CD4-positive, CD25-positive, alpha-beta regulatory T cell (primary cell): ENCODE data around the gene SHTN1. TPM values are rescaled to one million over a fixed set of nuclear protein-coding genes. Genes with fewer than 3 reads are reported as not detected.
A peak's percentile ranks its signal among the peaks of the same experiment; 100 is the strongest.

ENCODE experiments used
- ATAC-seq, 2 donors: fragments of 150-1000 bp; cut with Tn5 transposase; one replicate each; pipeline ENCODE4 v1.10.0; 2021; ENCODE audit warnings: low read depth in 2 of 2, moderate number of reproducible peaks in 2 of 2, moderate library complexity in 1 of 2
- DNase-seq, 3 donors: peaks; one replicate each; pipeline versions ENCODE4 v3.0.0 to v3.0.0-alpha.2; 2012 to 2022; ENCODE audit warnings: mixed read lengths in 1 of 3
- H3K27ac ChIP-seq: one replicate; pipeline ENCODE4 v1.7.0; 2013; ENCODE audit warnings: mild to moderate bottlenecking, low read length; ENCODE audit not compliant: insufficient read depth, poor library complexity, severe bottlenecking
- H3K27me3 ChIP-seq: one replicate; pipeline ENCODE4 v1.7.0; 2013; ENCODE audit warnings: low read length; ENCODE audit not compliant: control insufficient read depth, insufficient read depth
- H3K36me3 ChIP-seq: one replicate; pipeline ENCODE4 v1.7.0; 2013; ENCODE audit warnings: mild to moderate bottlenecking, low read length, moderate library complexity; ENCODE audit not compliant: control insufficient read depth, insufficient read depth
- H3K4me1 ChIP-seq: 2 replicates; pipeline ENCODE4 v1.7.0; 2013; ENCODE audit warnings: mild to moderate bottlenecking, low read length; ENCODE audit not compliant: insufficient read depth, control insufficient read depth, poor library complexity, severe bottlenecking
- H3K4me3 ChIP-seq: one replicate; pipeline ENCODE4 v1.7.0; 2013; ENCODE audit warnings: low read depth, mild to moderate bottlenecking, low read length, moderate library complexity
- H3K9me3 ChIP-seq, 2 experiments: 1 replicate in 1 of 2; 2 replicates in 1 of 2; pipeline ENCODE4 v1.7.0; 2013; ENCODE audit warnings: low read length in 2 of 2, mild to moderate bottlenecking in 1 of 2, moderate library complexity in 1 of 2; ENCODE audit not compliant: control insufficient read depth in 2 of 2
- H3K27ac Mint-ChIP-seq, 3 donors: one replicate each; pipeline ENCODE4 v1.8.0; 2020 to 2022; ENCODE audit warnings: mild to moderate bottlenecking in 3 of 3, mixed read lengths in 3 of 3, moderate library complexity in 2 of 3
- H3K27me3 Mint-ChIP-seq: one replicate; pipeline ENCODE4 v1.8.0; 2022; ENCODE audit warnings: mild to moderate bottlenecking, mixed read lengths
- H3K36me3 Mint-ChIP-seq: one replicate; pipeline ENCODE4 v1.8.0; 2020; ENCODE audit warnings: mixed read lengths
- H3K4me1 Mint-ChIP-seq, 4 donors: one replicate each; pipeline ENCODE4 v1.8.0; 2020 to 2022; ENCODE audit warnings: mixed read lengths in 4 of 4, mild to moderate bottlenecking in 1 of 4
- H3K4me3 Mint-ChIP-seq, 4 donors: one replicate each; pipeline ENCODE4 v1.8.0; 2020 to 2022; ENCODE audit warnings: mild to moderate bottlenecking in 4 of 4, mixed read lengths in 4 of 4, moderate library complexity in 3 of 4
- H3K9me3 Mint-ChIP-seq, 7 donors: one replicate each; pipeline ENCODE4 v1.8.0; 2020 to 2022; ENCODE audit warnings: mixed read lengths in 7 of 7, mild to moderate bottlenecking in 3 of 7, moderate library complexity in 2 of 7
- polyA plus RNA-seq, 4 donors: library from polyadenylated mRNA; unstranded; fragments of 300-500 nt; fragmentation: Illumina TruSeq; gene quantifications; one replicate each; pipeline ENCODE4 v1.2.3, GENCODE V29; 2021
- total RNA-seq: library from RNA; stranded (reverse); gene quantifications from one replicate; pipeline ENCODE4 v1.2.3, GENCODE V29; 2022

Gene SHTN1
- total and polyA plus RNA-seq, 5 donors from 2014 or later, result 0.25 to 2.4 (median 0.65) TPM

DNA sequence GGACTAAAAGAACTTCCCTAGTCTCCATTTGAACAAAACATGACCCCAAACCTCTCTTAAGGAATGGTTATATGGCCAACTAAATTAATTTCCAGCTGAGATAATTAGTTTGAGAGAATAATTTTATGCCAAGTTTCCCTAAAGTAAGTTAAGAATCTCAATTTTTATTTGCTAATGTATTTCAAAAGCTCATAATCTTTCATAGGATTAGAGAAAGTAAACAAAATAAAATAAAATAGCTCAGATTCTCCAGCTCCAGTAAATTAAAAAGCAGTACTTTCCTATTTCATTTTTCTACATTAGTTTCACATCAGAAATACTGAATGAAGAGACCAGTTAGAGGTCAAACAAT, 111.3 kb downstream of the SHTN1 start:
- H3K4me3 ChIP-seq, result no peak overlapping the region
- H3K9me3 ChIP-seq, result no peaks in the 10 kb centered on the region
- H3K27ac Mint-ChIP-seq, result no peak overlapping the region
- H3K27ac ChIP-seq, result no peak overlapping the region
- H3K4me1 Mint-ChIP-seq, result peaks cover 0 to 4% (median 0%) of the 10 kb centered on the region in 4 donors
- H3K36me3 Mint-ChIP-seq, result no peaks in the 10 kb centered on the region
- H3K4me3 Mint-ChIP-seq, result no peak overlapping the region
- ATAC-seq (no peak), DNase-seq (no peak)
- no peaks in the 10 kb centered on the region for H3K4me1 ChIP-seq
- H3K36me3 ChIP-seq, result no peaks in the 10 kb centered on the region
- H3K27me3 Mint-ChIP-seq, result peaks cover 8% of the 10 kb centered on the region
- peaks cover 0 to 3% (median 0%) of the 10 kb centered on the region in 7 donors for H3K9me3 Mint-ChIP-seq
- peaks cover 2% of the 10 kb centered on the region for H3K27me3 ChIP-seq

DNA sequence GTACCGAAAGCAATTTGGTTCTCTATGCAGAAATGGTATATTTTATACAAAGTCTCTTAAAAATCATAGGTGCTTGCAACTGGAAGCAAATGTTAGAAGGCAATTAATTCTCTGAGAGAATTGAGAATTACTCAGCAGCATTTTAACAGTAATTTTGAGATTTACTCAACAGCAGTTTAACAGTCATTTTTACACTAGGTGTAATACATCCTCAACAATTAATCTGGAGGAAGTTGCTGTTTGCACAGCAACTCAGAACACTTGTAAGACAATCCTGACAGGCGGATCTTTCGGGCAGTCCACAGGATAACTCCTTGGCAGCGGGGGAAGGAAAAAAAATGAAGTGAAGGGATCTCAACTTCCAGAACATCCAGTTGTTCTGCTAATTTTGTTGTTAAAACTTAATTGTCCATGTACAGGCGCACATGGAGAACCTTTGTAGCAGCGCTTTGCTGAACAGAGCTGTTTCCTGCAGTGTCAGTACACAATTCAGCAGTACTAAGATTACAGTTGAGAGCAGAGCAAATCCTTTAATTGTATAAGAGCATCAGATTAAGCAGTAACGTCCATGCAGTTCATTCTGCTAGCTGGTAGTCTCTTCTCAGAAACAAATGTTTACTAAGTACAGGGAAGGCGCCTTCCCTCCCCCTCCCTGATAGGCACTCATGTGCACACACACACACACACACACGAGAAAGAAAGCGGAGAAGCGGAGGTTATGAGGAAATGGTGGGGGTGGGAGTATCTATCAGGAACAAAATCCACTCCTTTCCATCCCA, 111.9 kb downstream of the SHTN1 start:
- H3K4me3 ChIP-seq, result no peak overlapping the region
- H3K27me3 ChIP-seq, result peaks cover 2% of the 10 kb centered on the region
- H3K4me1 Mint-ChIP-seq, result peaks cover 0 to 4% (median 0%) of the 10 kb centered on the region in 4 donors
- no peak overlapping the region for H3K4me3 Mint-ChIP-seq
- DNase-seq (peak in 1 of 3 donors; percentile 5), ATAC-seq (no peak)
- no peak overlapping the region for H3K27ac Mint-ChIP-seq
- no peaks in the 10 kb centered on the region for H3K36me3 ChIP-seq
- no peak overlapping the region for H3K27ac ChIP-seq
- H3K4me1 ChIP-seq, result no peaks in the 10 kb centered on the region
- H3K9me3 Mint-ChIP-seq, result peaks cover 0 to 3% (median 0%) of the 10 kb centered on the region in 7 donors
- no peaks in the 10 kb centered on the region for H3K9me3 ChIP-seq
- H3K36me3 Mint-ChIP-seq, result no peaks in the 10 kb centered on the region
- peaks cover 8% of the 10 kb centered on the region for H3K27me3 Mint-ChIP-seq

- no peak overlapping the region for H3K27ac Mint-ChIP-seq
- no peaks in the 10 kb centered on the region for H3K36me3 Mint-ChIP-seq
- H3K36me3 ChIP-seq, result no peaks in the 10 kb centered on the region
- H3K27me3 Mint-ChIP-seq, result peaks cover 7% of the 10 kb centered on the region
- H3K4me1 Mint-ChIP-seq, result peaks cover 0 to 4% (median 0%) of the 10 kb centered on the region in 4 donors
- ATAC-seq, result no peak
- H3K4me3 ChIP-seq, result no peak overlapping the region
- DNase-seq, result no peak
- H3K4me1 ChIP-seq, result no peaks in the 10 kb centered on the region
- H3K27me3 ChIP-seq, result peaks cover 2% of the 10 kb centered on the region
- no peaks in the 10 kb centered on the region for H3K9me3 ChIP-seq
- peaks cover 0 to 3% (median 0%) of the 10 kb centered on the region in 7 donors for H3K9me3 Mint-ChIP-seq
- no peak overlapping the region for H3K4me3 Mint-ChIP-seq
- H3K27ac ChIP-seq, result no peak overlapping the region
Observed at GRCh38 chr10:116891208-116891607, 113.8 kb downstream of the SHTN1 start.

DNA sequence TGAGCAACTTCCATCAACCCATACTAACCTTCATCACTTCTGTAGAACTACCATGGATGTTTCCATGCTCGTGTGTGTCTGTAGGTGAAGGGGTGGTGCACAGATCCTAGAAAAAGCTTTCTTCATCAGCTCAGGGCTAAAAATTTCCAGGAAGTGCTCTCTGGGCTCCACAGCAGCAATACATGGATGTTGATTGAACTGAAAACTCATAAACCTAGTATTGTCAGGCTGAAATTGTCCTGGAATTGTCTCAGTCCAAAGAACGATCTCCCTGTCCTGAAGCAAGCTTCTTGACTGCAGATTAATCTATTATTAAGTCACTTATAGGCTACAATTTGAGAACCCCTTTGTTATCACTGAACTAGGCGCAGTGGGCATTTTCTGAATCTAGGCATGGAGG, 115.9 kb downstream of the SHTN1 start:
- Mint-ChIP-seq H3K4me1 (peaks cover 0 to 4% (median 0%) of the 10 kb centered on the region in 4 donors), H3K27ac (no peak overlapping the region), H3K27me3 (peaks cover 10% of the 10 kb centered on the region), H3K9me3 (peaks cover 0 to 2% (median 0%) of the 10 kb centered on the region in 7 donors), H3K4me3 (no peak overlapping the region), H3K36me3 (no peaks in the 10 kb centered on the region)
- H3K36me3 ChIP-seq, result no peaks in the 10 kb centered on the region
- H3K27me3 ChIP-seq, result peaks cover 2% of the 10 kb centered on the region
- DNase-seq (no peak), ATAC-seq (no peak)
- no peak overlapping the region for H3K27ac ChIP-seq
- no peaks in the 10 kb centered on the region for H3K9me3 ChIP-seq
- H3K4me3 ChIP-seq, result no peak overlapping the region
- no peaks in the 10 kb centered on the region for H3K4me1 ChIP-seq

DNA sequence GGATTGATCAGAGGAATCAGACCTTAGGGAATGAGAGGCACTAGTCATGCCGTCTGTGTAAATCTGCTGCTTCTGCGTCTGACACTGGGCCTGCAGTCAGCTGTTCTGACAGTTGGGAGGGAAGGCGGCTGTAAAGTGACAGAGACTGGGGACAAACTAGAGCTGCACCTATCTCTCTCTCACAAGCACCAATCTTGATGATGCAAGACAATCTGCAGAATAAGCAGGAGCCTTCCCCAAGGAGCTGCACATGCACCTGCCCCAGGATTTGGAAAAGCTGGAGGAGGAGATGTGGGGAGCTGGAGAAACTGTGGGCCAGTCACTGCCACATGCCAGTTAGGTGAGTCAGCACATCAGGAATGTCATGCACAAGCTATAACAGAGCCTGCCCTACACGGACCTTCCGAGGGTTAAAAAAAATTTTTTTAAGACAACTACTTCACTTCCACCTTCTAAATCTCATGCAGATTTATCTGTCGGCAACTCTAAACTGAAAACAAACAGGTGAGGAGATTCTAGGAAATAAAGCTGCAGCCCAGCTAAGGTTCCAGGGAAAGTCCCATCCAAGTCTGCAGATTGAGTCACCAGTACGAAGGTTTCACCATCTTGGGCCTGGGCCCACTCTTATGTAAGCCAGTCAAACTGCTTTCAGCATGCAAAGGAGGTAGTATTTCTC, 116.5 kb downstream of the SHTN1 start:
- H3K4me1 ChIP-seq, result no peaks in the 10 kb centered on the region
- peaks cover 10% of the 10 kb centered on the region for H3K27me3 Mint-ChIP-seq
- H3K36me3 Mint-ChIP-seq, result no peaks in the 10 kb centered on the region
- H3K36me3 ChIP-seq, result no peaks in the 10 kb centered on the region
- no peak overlapping the region for H3K4me3 ChIP-seq
- DNase-seq, result no peak
- H3K27me3 ChIP-seq, result peaks cover 2% of the 10 kb centered on the region
- no peak overlapping the region for H3K27ac Mint-ChIP-seq
- H3K4me3 Mint-ChIP-seq, result no peak overlapping the region
- no peak for ATAC-seq
- peaks cover 0 to 4% (median 0%) of the 10 kb centered on the region in 4 donors for H3K4me1 Mint-ChIP-seq
- no peak overlapping the region for H3K27ac ChIP-seq
- H3K9me3 Mint-ChIP-seq, result peaks cover 0 to 2% (median 0%) of the 10 kb centered on the region in 7 donors
- no peaks in the 10 kb centered on the region for H3K9me3 ChIP-seq

DNA sequence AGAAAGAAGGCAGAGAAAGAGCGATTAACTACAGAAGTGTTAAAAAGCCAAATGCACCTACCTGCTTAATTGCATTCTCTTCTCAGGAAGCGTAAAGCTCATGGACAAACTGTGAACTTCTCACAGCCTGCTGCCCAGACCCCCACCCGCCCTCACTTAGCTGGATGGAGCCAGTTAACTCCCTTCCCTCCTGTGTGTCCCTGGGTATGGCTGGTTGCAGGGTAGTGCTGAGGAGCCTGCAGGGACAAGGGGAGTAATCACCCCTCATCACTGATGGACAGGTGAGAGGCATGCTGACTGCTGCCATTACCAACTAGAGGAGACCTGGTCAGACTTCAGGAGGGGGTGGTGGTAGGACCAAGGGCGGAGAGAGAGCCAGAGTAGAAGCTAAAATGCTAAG, 118.2 kb downstream of the SHTN1 start:
- no peaks in the 10 kb centered on the region for H3K36me3 ChIP-seq
- DNase-seq (no peak), ATAC-seq (no peak)
- H3K9me3 ChIP-seq, result no peaks in the 10 kb centered on the region
- no peak overlapping the region for H3K27ac ChIP-seq
- no peaks in the 10 kb centered on the region for H3K27me3 ChIP-seq
- no peaks in the 10 kb centered on the region for H3K4me1 ChIP-seq
- Mint-ChIP-seq H3K36me3 (no peaks in the 10 kb centered on the region), H3K27me3 (peaks cover 10% of the 10 kb centered on the region), H3K27ac (no peak overlapping the region), H3K4me1 (no peaks in the 10 kb centered on the region), H3K4me3 (no peak overlapping the region), H3K9me3 (peaks cover 0 to 2% (median 0%) of the 10 kb centered on the region in 7 donors)
- no peak overlapping the region for H3K4me3 ChIP-seq

- H3K4me1 Mint-ChIP-seq, result no peaks in the 10 kb centered on the region
- no peak overlapping the region for H3K4me3 ChIP-seq
- no peak for DNase-seq
- no peak overlapping the region for H3K27ac ChIP-seq
- H3K27ac Mint-ChIP-seq, result no peak overlapping the region
- no peak overlapping the region for H3K4me3 Mint-ChIP-seq
- no peaks in the 10 kb centered on the region for H3K36me3 ChIP-seq
- peaks cover 0 to 2% (median 0%) of the 10 kb centered on the region in 7 donors for H3K9me3 Mint-ChIP-seq
- no peaks in the 10 kb centered on the region for H3K27me3 ChIP-seq
- H3K36me3 Mint-ChIP-seq, result no peaks in the 10 kb centered on the region
- no peaks in the 10 kb centered on the region for H3K9me3 ChIP-seq
- H3K27me3 Mint-ChIP-seq, result peaks cover 5% of the 10 kb centered on the region
- ATAC-seq, result no peak
- H3K4me1 ChIP-seq, result no peaks in the 10 kb centered on the region
Observed at GRCh38 chr10:116882639-116883038, 122.3 kb downstream of the SHTN1 start.
